Tibial artery (tissue), 4 donors: Measurements from ENCODE around the gene SPRED2.

Source experiments
- DNase-seq, 2 donors: peaks; one replicate each; pipeline ENCODE4 v3.0.0-alpha.2; 2019
- H3K27ac ChIP-seq, 2 donors: fragments of 200-600 bp; sonication (generic) in 1 of 2; 1 replicate in 1 of 2; 2 replicates in 1 of 2; pipeline ENCODE4 v1.5.1; 2018 to 2019; ENCODE audit warnings: mild to moderate bottlenecking in 1 of 2
- H3K27me3 ChIP-seq, 2 donors: fragments of 200-600 bp; sonication (generic) in 1 of 2; one replicate each; pipeline versions ENCODE4 v1.5.1 to v1.6.0; 2016 to 2019
- H3K36me3 ChIP-seq, 3 donors: fragments of 200-600 bp; sonication (generic) in 2 of 3; one replicate each; pipeline ENCODE4 v1.5.1; 2016 to 2019; ENCODE audit warnings: mild to moderate bottlenecking in 2 of 3
- H3K4me1 ChIP-seq, 4 donors: fragments of 200-600 bp; sonication (generic) in 2 of 4; 1 replicate in 3 of 4; 2 replicates in 1 of 4; pipeline ENCODE4 v1.5.1; 2016 to 2019
- H3K4me3 ChIP-seq, 2 donors: fragments of 200-600 bp; sonication (generic) in 1 of 2; 1 replicate in 1 of 2; 2 replicates in 1 of 2; pipeline ENCODE4 v1.5.1; 2018 to 2019; ENCODE audit warnings: mild to moderate bottlenecking in 2 of 2
- H3K9me3 ChIP-seq, 3 donors: fragments of 200-600 bp; sonication (generic) in 1 of 3; one replicate each; pipeline ENCODE4 v1.5.1; 2016 to 2019
- CTCF ChIP-seq, 2 experiments: fragments of 200-600 bp in 1 of 2; fragments of 450-650 bp in 1 of 2; IDR thresholded peaks; one replicate each; pipeline ENCODE4 v1.5.1; 2017 to 2019; ENCODE audit warnings: antibody characterized with exemption in 2 of 2, mild to moderate bottlenecking in 1 of 2, moderate library complexity in 1 of 2
- intact Hi-C: fragments of 100-400 bp; cut with DNase I; formaldehyde crosslinking; loops from one replicate; pipeline ENCODE4 v1.15.0; 2023; ENCODE audit warnings: low total_unique reads

The SPRED2 gene

GRCh38 chr2:65313126-65313953 is 119.1 kb downstream of the SPRED2 start:
- Histone ChIP-seq H3K4me3 (no peak overlapping the region), H3K27ac (no peak overlapping the region), H3K27me3 (no peaks in the 10 kb centered on the region), H3K36me3 (peaks cover 19 to 32% (median 31%) of the 10 kb centered on the region in 3 donors), H3K9me3 (no peaks in the 10 kb centered on the region), H3K4me1 (peaks cover 0 to 20% (median 14%) of the 10 kb centered on the region in 4 donors)
- intact Hi-C loops: no loop called here
- no peak for DNase-seq
- no peak for TF ChIP-seq CTCF (IDR thresholded peaks at IDR 0.05)

GRCh38 chr2:65311596-65311995 is 120.8 kb downstream of the SPRED2 start:
- TF ChIP-seq CTCF (IDR thresholded peaks at IDR 0.05): no peak
- H3K4me3 ChIP-seq: no peak overlapping the region
- H3K27ac ChIP-seq: no peak overlapping the region
- no peaks in the 10 kb centered on the region for H3K27me3 ChIP-seq
- intact Hi-C loops: no loop called here
- peaks cover 24 to 39% (median 31%) of the 10 kb centered on the region in 3 donors for H3K36me3 ChIP-seq
- no peaks in the 10 kb centered on the region for H3K9me3 ChIP-seq
- DNase-seq: no peak
- H3K4me1 ChIP-seq: peaks cover 0 to 19% (median 12%) of the 10 kb centered on the region in 4 donors

GRCh38 chr2:65311049-65311448 is 121.3 kb downstream of the SPRED2 start:
- no peak for TF ChIP-seq CTCF (IDR thresholded peaks at IDR 0.05)
- no peaks in the 10 kb centered on the region for H3K9me3 ChIP-seq
- no peak overlapping the region for H3K4me3 ChIP-seq
- no peak overlapping the region for H3K27ac ChIP-seq
- no peak for DNase-seq
- H3K36me3 ChIP-seq: peaks cover 24 to 39% (median 31%) of the 10 kb centered on the region in 3 donors
- H3K27me3 ChIP-seq: no peaks in the 10 kb centered on the region
- intact Hi-C loops: no loop called here
- H3K4me1 ChIP-seq: peaks cover 0 to 14% (median 7%) of the 10 kb centered on the region in 4 donors

- Histone ChIP-seq H3K4me3 (no peak overlapping the region), H3K27me3 (no peaks in the 10 kb centered on the region), H3K4me1 (peaks cover 0 to 5% (median 0%) of the 10 kb centered on the region in 4 donors), H3K27ac (no peak overlapping the region), H3K9me3 (no peaks in the 10 kb centered on the region), H3K36me3 (peaks cover 24 to 39% (median 31%) of the 10 kb centered on the region in 3 donors)
- intact Hi-C loops: loop anchor here (10.0 kb wide), 1 partner anchor 125 kb away; the partner anchor contains the start of gene SPRED2
- DNase-seq: no peak
- TF ChIP-seq CTCF (IDR thresholded peaks at IDR 0.05): no peak
These were observed 122.7 kb downstream of the SPRED2 start for GRCh38 chr2:65309699-65310098.

- no peaks in the 10 kb centered on the region for H3K9me3 ChIP-seq
- H3K27me3 ChIP-seq: no peaks in the 10 kb centered on the region
- peaks cover 0 to 23% (median 19%) of the 10 kb centered on the region in 4 donors for H3K4me1 ChIP-seq
- peaks cover 0 to 7% (median 6%) of the 10 kb centered on the region in 3 donors for H3K36me3 ChIP-seq
- intact Hi-C loops: loop anchor here (10.0 kb wide), 1 partner anchor 129 kb away; the partner anchor contains the start of gene SPRED2
- DNase-seq: no peak
- no peak overlapping the region for H3K4me3 ChIP-seq
- TF ChIP-seq CTCF (IDR thresholded peaks at IDR 0.05): no peak
- H3K27ac ChIP-seq: no peak overlapping the region
These were observed 126.5 kb downstream of the SPRED2 start for GRCh38 chr2:65305934-65306333.
